ENCODE results near the gene YTHDF1. TPM values are rescaled to one million over a fixed set of nuclear protein-coding genes. Genes with fewer than 3 reads are reported as not detected.

Gene YTHDF1
- total and polyA plus RNA-seq, 2 of the 8 experiments (the other 6 are each of a cell fraction or from before 2014, with no cell fraction given): 32.8 to 66.0 TPM

DNA sequence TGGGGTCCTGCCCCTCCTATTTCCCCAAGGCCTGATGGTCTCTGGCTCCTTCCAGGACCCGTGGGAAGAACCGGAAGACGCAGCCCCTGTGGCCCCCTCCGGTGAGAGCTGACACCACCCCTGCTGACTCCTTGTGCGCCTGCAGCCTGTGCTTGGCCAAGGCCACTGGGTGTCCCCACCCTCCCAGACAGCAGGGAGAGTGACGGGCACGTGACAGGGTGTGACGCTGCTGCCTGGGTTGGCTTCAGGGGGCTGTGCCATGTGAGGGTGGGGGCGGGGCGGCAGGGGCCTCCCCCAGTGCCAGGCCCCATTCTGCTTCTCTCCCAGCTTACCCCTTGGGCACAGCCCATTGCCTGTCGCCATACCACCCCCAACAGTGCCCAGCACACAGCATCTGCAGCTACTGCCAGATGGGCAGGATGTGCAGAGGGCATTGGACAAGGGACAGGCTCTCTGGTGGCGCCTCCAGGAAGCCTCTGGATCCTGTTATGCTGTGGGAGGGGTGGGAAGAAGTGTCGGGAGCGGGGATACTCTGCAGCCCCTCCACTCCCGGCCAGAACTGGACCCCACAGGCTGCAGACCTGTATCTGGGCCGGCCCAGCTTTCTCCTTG lies 22.7 kb upstream of the YTHDF1 start (continued):
- TF ChIP-seq BCL11A (IDR thresholded peaks at IDR 0.05; ENCODE audit: low read depth in 2 of 2, low read length in 2 of 2) (no peak), GTF2F1 (IDR thresholded peaks at IDR 0.05; ENCODE audit: borderline replicate concordance, low read depth, low read length) (no peak), EZH2 (IDR thresholded peaks at IDR 0.05; ENCODE audit: low read depth, low read length, severe bottlenecking) (no peak), RBBP5 (IDR thresholded peaks at IDR 0.05; ENCODE audit: borderline replicate concordance, low read depth, low read length) (no peak), MAFK (IDR thresholded peaks at IDR 0.05; ENCODE audit: low read depth, low read length) (no peak), CBX5 (IDR thresholded peaks at IDR 0.05; ENCODE audit: low read depth, low read length) (no peak), SIRT6 (IDR thresholded peaks at IDR 0.05; ENCODE audit: low read length) (no peak)

Data from H1 (cell line).